ENCODE results near the gene RAD51.
"Not testable (repeated sequence)": the region's sequence is repeated elsewhere in the genome, so short reads cannot be mapped to it uniquely, and the experiment has no call there.

RAD51 gene

GRCh38 chr15:40694688-40695468 is at the start of gene RAD51:
TSS of gene RAD51 (plus strand) at chr15:40695174. CDS start at chr15:40698759, 3,585 bp downstream.
- DNase-seq (ENCODE audit: low read depth): peak; percentile 92

GRCh38 chr15:40647523-40647922 is 47.5 kb upstream of the RAD51 start:
- peak; percentile 7 for DNase-seq (ENCODE audit: low read depth)

- no peak for DNase-seq (ENCODE audit: low read depth)
Measured at GRCh38 chr15:40650479-40650878, 44.5 kb upstream of the RAD51 start.

- DNase-seq (ENCODE audit: low read depth): peak; percentile 68
Measured at GRCh38 chr15:40660686-40661085, 34.3 kb upstream of the RAD51 start.

GRCh38 chr15:40664909-40665308 is 30.1 kb upstream of the RAD51 start:
- no peak for DNase-seq (ENCODE audit: low read depth)

- DNase-seq (ENCODE audit: low read depth): not testable (repeated sequence)
Measured at GRCh38 chr15:40676290-40676689, 18.7 kb upstream of the RAD51 start.

GRCh38 chr15:40676906-40677305 is 18.1 kb upstream of the RAD51 start:
- DNase-seq (ENCODE audit: low read depth): not testable (repeated sequence)

- DNase-seq (ENCODE audit: low read depth): no peak
Measured at GRCh38 chr15:40680151-40680550, 14.8 kb upstream of the RAD51 start.

GRCh38 chr15:40680959-40681358 is 14.0 kb upstream of the RAD51 start:
- DNase-seq (ENCODE audit: low read depth): not testable (repeated sequence)

- DNase-seq (ENCODE audit: low read depth): no peak
Measured at GRCh38 chr15:40684381-40684780, 10.6 kb upstream of the RAD51 start.

- DNase-seq (ENCODE audit: low read depth): no peak
Measured at GRCh38 chr15:40685376-40685775, 9.6 kb upstream of the RAD51 start.

GRCh38 chr15:40688932-40689799 is 5.8 kb upstream of the RAD51 start:
- DNase-seq (ENCODE audit: low read depth): no peak

- DNase-seq (ENCODE audit: low read depth): peak; percentile 29
Measured at GRCh38 chr15:40691737-40692136, 3.2 kb upstream of the RAD51 start.

GRCh38 chr15:40693904-40694687 is 878 bp upstream of the RAD51 start:
- peak; percentile 8 for DNase-seq (ENCODE audit: low read depth)

GRCh38 chr15:40695469-40695890 is 506 bp downstream of the RAD51 start:
- DNase-seq (ENCODE audit: low read depth): peak; percentile 40

GRCh38 chr15:40696228-40696627 is 1.3 kb downstream of the RAD51 start:
- no peak for DNase-seq (ENCODE audit: low read depth)

GRCh38 chr15:40697916-40698315 is 2.9 kb downstream of the RAD51 start:
- no peak for DNase-seq (ENCODE audit: low read depth)

- DNase-seq (ENCODE audit: low read depth): peak; percentile 20
Measured at GRCh38 chr15:40702077-40702476, 7.1 kb downstream of the RAD51 start.

- DNase-seq (ENCODE audit: low read depth): no peak
Measured at GRCh38 chr15:40706121-40706520, 11.1 kb downstream of the RAD51 start.

- DNase-seq (ENCODE audit: low read depth): no peak
Measured at GRCh38 chr15:40714144-40714543, 19.2 kb downstream of the RAD51 start.

- DNase-seq (ENCODE audit: low read depth): no peak
Measured at GRCh38 chr15:40716165-40716564, 21.2 kb downstream of the RAD51 start.

GRCh38 chr15:40721701-40722100 is 26.7 kb downstream of the RAD51 start:
- no peak for DNase-seq (ENCODE audit: low read depth)
